Uterus (tissue), 4 donors: ENCODE data around the gene EPC1. TPM values are rescaled to one million over a fixed set of nuclear protein-coding genes. Genes with fewer than 3 reads are reported as not detected.

Source experiments
- DNase-seq, 2 donors: peaks; one replicate each; pipeline ENCODE4 v3.0.0-alpha.2; 2019 to 2020
- H3K27ac ChIP-seq, 2 donors: fragments of 200-600 bp; sonication (generic); 1 replicate in 1 of 2; 2 replicates in 1 of 2; pipeline ENCODE4 v1.5.1; 2016 to 2018
- H3K27me3 ChIP-seq, 2 donors: fragments of 200-600 bp; sonication (generic); one replicate each; pipeline ENCODE4 v1.5.1; 2018 to 2019; ENCODE audit warnings: control low read depth in 1 of 2
- H3K36me3 ChIP-seq, 2 donors: fragments of 200-600 bp; sonication (generic); one replicate each; pipeline ENCODE4 v1.5.1; 2019; ENCODE audit warnings: control low read depth in 1 of 2
- H3K4me1 ChIP-seq, 2 donors: fragments of 200-600 bp; sonication (generic); one replicate each; pipeline ENCODE4 v1.5.1; 2018 to 2019; ENCODE audit warnings: control low read depth in 1 of 2
- H3K4me3 ChIP-seq, 2 donors: fragments of 200-600 bp; sonication (generic); 1 replicate in 1 of 2; 2 replicates in 1 of 2; pipeline ENCODE4 v1.5.1; 2018 to 2019; ENCODE audit warnings: mild to moderate bottlenecking in 1 of 2
- H3K9me3 ChIP-seq, 2 donors: fragments of 200-600 bp; sonication (generic); one replicate each; pipeline ENCODE4 v1.5.1; 2019; ENCODE audit warnings: control low read depth in 1 of 2
- CTCF ChIP-seq, 4 experiments: fragments of 200-600 bp in 2 of 4; fragments of 450-650 bp in 2 of 4; sonication (generic) in 2 of 4; IDR thresholded peaks; one replicate each; pipeline ENCODE4 v1.5.1; 2016 to 2019; ENCODE audit warnings: antibody characterized with exemption in 4 of 4, mild to moderate bottlenecking in 2 of 4, moderate library complexity in 1 of 4
- POLR2A ChIP-seq, 2 donors: fragments of 450-650 bp; IDR thresholded peaks; one replicate each; pipeline ENCODE4 v1.6.1; 2016; ENCODE audit warnings: antibody characterized with exemption in 2 of 2, mild to moderate bottlenecking in 1 of 2, moderate library complexity in 1 of 2
- intact Hi-C: fragments of 100-400 bp; cut with DNase I; formaldehyde crosslinking; loops from one replicate; pipeline ENCODE4 v1.15.1; 2023; ENCODE audit warnings: low total_unique reads
- total RNA-seq, 4 donors: library from RNA; depleted of rRNA in 3 of 4; stranded (reverse); fragments of >200 nt in 3 of 4; gene quantifications; one replicate each; pipeline versions ENCODE4 v1.1.0 to v1.2.4, GENCODE V29; 2014 to 2023
- donor health status: DM: yes; HTN: yes; CAD: no.

EPC1 gene
- total RNA-seq, 4 donors from 2014 or later: 34.7 to 109 (median 48.8) TPM

DNA sequence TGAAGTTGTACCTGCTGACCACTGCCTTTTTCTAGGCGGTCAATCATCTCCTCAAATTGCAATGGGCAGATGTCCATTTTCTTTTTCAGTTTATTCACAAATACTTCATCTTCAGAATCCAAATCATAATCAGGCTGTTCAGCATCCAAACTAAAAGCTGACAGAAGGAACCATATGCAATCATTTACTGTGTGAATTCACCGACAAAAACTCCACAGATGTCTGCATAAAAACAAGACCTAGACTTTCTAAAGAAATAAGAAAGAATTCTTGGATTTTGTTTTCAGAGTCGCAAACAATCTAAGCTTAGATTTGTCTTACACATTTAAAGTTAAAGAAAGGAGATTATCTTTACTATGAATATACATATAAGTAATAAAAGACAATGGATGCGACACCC lies 53.4 kb downstream of the EPC1 start:
- Histone ChIP-seq H3K9me3 (no peaks in the 10 kb centered on the region), H3K4me3 (no peak overlapping the region), H3K4me1 (no peaks in the 10 kb centered on the region), H3K36me3 (no peaks in the 10 kb centered on the region), H3K27me3 (no peaks in the 10 kb centered on the region), H3K27ac (no peak overlapping the region)
- intact Hi-C loops: no loop called here
- DNase-seq: no peak
- TF ChIP-seq POLR2A (IDR thresholded peaks at IDR 0.05) (no peak), CTCF (IDR thresholded peaks at IDR 0.05) (no peak)

DNA sequence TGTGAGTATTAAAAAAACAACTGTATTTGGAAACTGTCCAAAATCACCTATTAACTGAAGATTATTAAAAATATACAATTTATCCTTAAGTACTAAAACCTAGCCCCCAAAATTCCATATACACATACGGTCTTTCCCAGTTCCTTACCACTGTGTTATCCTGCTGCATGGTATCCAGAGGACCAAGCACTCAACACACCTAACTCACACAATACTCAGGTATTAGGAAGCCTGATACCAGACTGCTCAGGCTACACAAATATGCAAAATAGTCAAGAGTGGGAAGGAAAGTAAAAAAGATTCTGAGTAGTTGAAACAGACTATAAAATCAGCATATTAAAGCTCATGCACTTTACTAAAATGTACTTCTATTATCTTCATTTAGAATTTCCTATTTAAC lies 67.2 kb downstream of the EPC1 start:
- Histone ChIP-seq H3K4me3 (no peak overlapping the region), H3K4me1 (no peaks in the 10 kb centered on the region), H3K36me3 (no peaks in the 10 kb centered on the region), H3K9me3 (no peaks in the 10 kb centered on the region), H3K27me3 (no peaks in the 10 kb centered on the region), H3K27ac (no peak overlapping the region)
- DNase-seq: no peak
- TF ChIP-seq POLR2A (IDR thresholded peaks at IDR 0.05) (no peak), CTCF (IDR thresholded peaks at IDR 0.05) (no peak)
- intact Hi-C loops: no loop called here

GRCh38 chr10:32273336-32273735 lies 73.6 kb downstream of the EPC1 start:
- no peak overlapping the region for H3K4me3 ChIP-seq
- DNase-seq: no peak
- H3K27me3 ChIP-seq: no peaks in the 10 kb centered on the region
- intact Hi-C loops: no loop called here
- H3K36me3 ChIP-seq: no peaks in the 10 kb centered on the region
- TF ChIP-seq CTCF (IDR thresholded peaks at IDR 0.05) (no peak), POLR2A (IDR thresholded peaks at IDR 0.05) (no peak)
- no peaks in the 10 kb centered on the region for H3K9me3 ChIP-seq
- no peak overlapping the region for H3K27ac ChIP-seq
- H3K4me1 ChIP-seq: no peaks in the 10 kb centered on the region

GRCh38 chr10:32271617-32272016 lies 75.3 kb downstream of the EPC1 start:
- no peak overlapping the region for H3K27ac ChIP-seq
- H3K4me1 ChIP-seq: no peaks in the 10 kb centered on the region
- intact Hi-C loops: no loop called here
- no peaks in the 10 kb centered on the region for H3K9me3 ChIP-seq
- no peaks in the 10 kb centered on the region for H3K27me3 ChIP-seq
- H3K36me3 ChIP-seq: no peaks in the 10 kb centered on the region
- DNase-seq: no peak
- TF ChIP-seq CTCF (IDR thresholded peaks at IDR 0.05) (no peak), POLR2A (IDR thresholded peaks at IDR 0.05) (no peak)
- no peak overlapping the region for H3K4me3 ChIP-seq

DNA sequence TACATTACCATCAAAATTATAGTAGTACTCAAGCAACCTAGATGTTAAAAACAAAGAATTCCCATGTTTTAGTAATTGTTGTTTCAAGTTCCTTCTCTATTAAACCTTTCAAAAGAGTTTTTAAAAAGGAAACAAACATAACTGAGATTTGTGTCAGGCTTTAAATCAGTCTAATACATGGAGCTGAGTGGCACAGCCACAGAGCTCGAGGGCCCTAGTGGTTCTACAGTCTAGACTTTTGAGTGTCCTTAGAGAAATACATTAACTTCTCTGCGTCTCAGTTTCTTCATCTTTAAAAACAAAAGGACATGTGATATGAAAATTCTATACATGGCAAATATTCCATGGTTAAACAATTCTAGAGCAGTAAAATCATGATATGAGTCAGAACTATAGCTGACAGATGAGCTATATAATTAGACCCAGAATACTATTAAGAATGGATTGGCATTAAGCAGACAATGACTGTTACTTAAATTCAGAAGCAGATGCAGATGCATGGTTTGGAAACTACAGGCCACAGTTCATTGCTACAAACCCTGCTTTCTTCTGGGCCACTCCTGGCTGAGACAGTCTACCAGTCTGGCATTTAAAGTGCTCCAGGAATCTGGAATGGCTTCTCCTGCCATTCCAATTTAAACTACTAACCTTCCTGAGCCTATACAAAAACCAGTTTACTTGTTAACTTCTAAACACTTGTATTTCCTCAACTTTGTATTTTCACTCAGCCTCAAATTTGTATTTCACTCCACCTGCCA lies 77.4 kb downstream of the EPC1 start:
- DNase-seq: no peak
- no peak for TF ChIP-seq CTCF (IDR thresholded peaks at IDR 0.05)
- no peak for TF ChIP-seq POLR2A (IDR thresholded peaks at IDR 0.05)
- Histone ChIP-seq H3K9me3 (no peaks in the 10 kb centered on the region), H3K4me3 (no peak overlapping the region), H3K36me3 (no peaks in the 10 kb centered on the region), H3K27ac (no peak overlapping the region), H3K27me3 (no peaks in the 10 kb centered on the region), H3K4me1 (no peaks in the 10 kb centered on the region)
- intact Hi-C loops: no loop called here
